B cell (primary cell): ENCODE data around the gene WFIKKN2. TPM values are rescaled to one million over a fixed set of nuclear protein-coding genes. Genes with fewer than 3 reads are reported as not detected.

Experiments
- ATAC-seq: fragments of 200-7000 bp; cut with Tn5 transposase; one replicate; pipeline ENCODE4 v1.10.0; 2021; ENCODE audit warnings: low read depth, mild to moderate bottlenecking, moderate number of reproducible peaks, moderate library complexity
- CTCF ChIA-PET: fragments of 350-600 bp; sonication (Branson Sonifier 250); formaldehyde crosslinking; loops from one replicate; lab custom pipeline; 2021; ENCODE audit warnings: antibody characterized with exemption, inconsistent platforms; lab: Charles Lee
- POLR2A ChIA-PET: fragments of 350-600 bp; sonication (Branson Sonifier 250); formaldehyde crosslinking; loops from one replicate; lab custom pipeline; 2021; ENCODE audit warnings: antibody characterized with exemption; lab: Charles Lee
- DNase-seq: peaks from one replicate; pipeline ENCODE4 v3.0.0; 2013
- H2AFZ ChIP-seq: 2 replicates; pipeline ENCODE4 v1.6.1; 2012; ENCODE audit warnings: mild to moderate bottlenecking, low read depth, low read length; ENCODE audit not compliant: insufficient read depth, poor library complexity, severe bottlenecking
- H3K27ac ChIP-seq, 2 donors: 1 replicate in 1 of 2; 2 replicates in 1 of 2; pipeline ENCODE4 v1.5.1; 2012 to 2013; ENCODE audit warnings: low read length in 2 of 2, mild to moderate bottlenecking in 2 of 2, moderate library complexity in 1 of 2
- H3K27me3 ChIP-seq, 4 experiments: fragments of 200-600 bp in 1 of 4; sonication (generic) in 1 of 4; replicated peaks in 1 of 4; 1 replicate in 2 of 4; 2 replicates in 2 of 4; pipeline versions ENCODE4 v1.6.1 to v1.7.0; 2013 to 2016; ENCODE audit warnings: low read length in 3 of 4, mild to moderate bottlenecking in 2 of 4, mixed read lengths in 1 of 4, moderate library complexity in 1 of 4; ENCODE audit not compliant: insufficient read depth in 4 of 4, control insufficient read depth in 3 of 4; ENCODE audit errors: control extremely low read depth in 1 of 4
- H3K36me3 ChIP-seq, 2 experiments: replicated peaks in 1 of 2; 1 replicate in 1 of 2; 2 replicates in 1 of 2; pipeline versions ENCODE4 v1.6.1 to v1.7.1; 2013; ENCODE audit warnings: low read length in 1 of 2; ENCODE audit not compliant: insufficient read depth in 2 of 2, control insufficient read depth in 1 of 2; ENCODE audit errors: control extremely low read depth in 1 of 2, extremely low read depth in 1 of 2
- H3K4me1 ChIP-seq, 2 donors: fragments of 200-600 bp in 1 of 2; sonication (generic) in 1 of 2; 1 replicate in 1 of 2; 2 replicates in 1 of 2; pipeline versions ENCODE4 v1.5.1 to v1.6.1; 2013 to 2017; ENCODE audit warnings: low read length in 2 of 2; ENCODE audit not compliant: control insufficient read depth in 2 of 2, insufficient read depth in 2 of 2
- H3K4me2 ChIP-seq: replicated peaks from 2 replicates; pipeline ENCODE3; 2012; ENCODE audit warnings: mild to moderate bottlenecking, low read depth, low read length; ENCODE audit not compliant: poor library complexity, severe bottlenecking
- H3K4me3 ChIP-seq, 5 experiments: fragments of 200-600 bp in 1 of 5; sonication (generic) in 1 of 5; 1 replicate in 3 of 5; 2 replicates in 2 of 5; pipeline versions ENCODE4 v1.5.1 to v1.7.0; 2011 to 2016; ENCODE audit warnings: low read length in 4 of 5, mild to moderate bottlenecking in 4 of 5, low read depth in 2 of 5, control low read depth in 1 of 5, moderate library complexity in 1 of 5; ENCODE audit not compliant: insufficient read depth in 1 of 5; ENCODE audit errors: control extremely low read depth in 1 of 5, extremely low read depth in 1 of 5
- H3K79me2 ChIP-seq: fragments of 200-600 bp; sonication (generic); one replicate; pipeline ENCODE4 v1.6.0; 2016; ENCODE audit warnings: low read length; ENCODE audit not compliant: control insufficient read depth, insufficient read depth
- H3K9ac ChIP-seq: fragments of 200-600 bp; sonication (generic); 2 replicates; pipeline ENCODE4 v1.6.1; 2017; ENCODE audit warnings: mild to moderate bottlenecking, low read length, moderate library complexity
- H3K9me3 ChIP-seq, 3 donors: one replicate each; pipeline versions ENCODE4 v1.6.1 to v1.7.1; 2013; ENCODE audit warnings: low read length in 2 of 3; ENCODE audit not compliant: control insufficient read depth in 2 of 3, insufficient read depth in 1 of 3; ENCODE audit errors: control extremely low read depth in 1 of 3
- H4K20me1 ChIP-seq: 2 replicates; pipeline ENCODE4 v1.6.0; 2012; ENCODE audit warnings: mild to moderate bottlenecking, low read length; ENCODE audit not compliant: insufficient read depth, control insufficient read depth, poor library complexity, severe bottlenecking
- H3K27ac Mint-ChIP-seq: one replicate; pipeline ENCODE4 v1.8.0; 2021; ENCODE audit warnings: mixed read lengths
- H3K27me3 Mint-ChIP-seq: one replicate; pipeline ENCODE4 v1.8.0; 2021; ENCODE audit warnings: mixed read lengths
- H3K4me1 Mint-ChIP-seq: one replicate; pipeline ENCODE4 v1.8.0; 2021; ENCODE audit warnings: mixed read lengths
- H3K4me3 Mint-ChIP-seq: one replicate; pipeline ENCODE4 v1.8.0; 2021; ENCODE audit warnings: mixed read lengths
- H3K9me3 Mint-ChIP-seq: one replicate; pipeline ENCODE4 v1.8.0; 2022; ENCODE audit warnings: mixed read lengths; ENCODE audit not compliant: insufficient read depth
- CTCF ChIP-seq: fragments of 200-600 bp; IDR thresholded peaks from one replicate; pipeline ENCODE4 v1.8.0; 2022; ENCODE audit warnings: antibody characterized with exemption, mild to moderate bottlenecking
- EZH2 ChIP-seq: IDR thresholded peaks from 2 replicates; pipeline ENCODE4 v1.6.1; 2012; ENCODE audit warnings: borderline replicate concordance, low read depth, mild to moderate bottlenecking, moderate library complexity, low read length; ENCODE audit not compliant: insufficient read depth, poor library complexity, severe bottlenecking
- WGBS: methylation state at CpG from one replicate; pipeline ENCODE4 v1.1.5; 2013; ENCODE audit warnings: missing lambda C conversion rate; ENCODE audit not compliant: insufficient coverage; 5-methylcytosine and 5-hydroxymethylcytosine counted together
- intact Hi-C: fragments of 100-400 bp; cut with micrococcal nuclease; formaldehyde crosslinking; loops from one replicate; pipeline ENCODE4 v1.10.0; 2022
- polyA plus RNA-seq: library from polyadenylated mRNA; depleted of rRNA; stranded (reverse); fragments of >200 nt; gene quantifications from 2 replicates; pipeline ENCODE4 v1.2.3, GENCODE V29; 2012
- total RNA-seq, 2 donors: library from RNA; stranded (reverse); fragments of 120-200 nt in 1 of 2; gene quantifications; 1 replicate in 1 of 2; 2 replicates in 1 of 2; pipeline versions ENCODE4 v1.2.3 to v1.2.4, GENCODE V29; 2013 to 2022

The WFIKKN2 gene
- total and polyA plus RNA-seq, 2 donors (not counting 1 experiment from before 2014, with no cell fraction given), result not detected

GRCh38 chr17:50807675-50808074 is 27.7 kb upstream of the WFIKKN2 start:
- Histone ChIP-seq H3K36me3 (no peaks in the 10 kb centered on the region), H2AFZ (no peak overlapping the region), H3K9ac (no peak overlapping the region), H3K79me2 (no peaks in the 10 kb centered on the region), H3K9me3 (no peaks in the 10 kb centered on the region), H3K4me2 (no peak overlapping the region), H3K27ac (no peak overlapping the region), H3K4me3 (no peak overlapping the region), H3K27me3 (no peaks in the 10 kb centered on the region), H3K4me1 (no peaks in the 10 kb centered on the region), H4K20me1 (no peaks in the 10 kb centered on the region)
- ChIA-PET CTCF (interaction anchor here (0.6 kb wide), 1 partner anchor 38 kb away, joined by 3 read pairs; no protein-coding TSS in a partner anchor), POLR2A (no interaction called here)
- no peak for DNase-seq
- Mint-ChIP-seq H3K9me3 (no peaks in the 10 kb centered on the region), H3K4me1 (no peaks in the 10 kb centered on the region), H3K27me3 (peaks cover 3% of the 10 kb centered on the region), H3K27ac (no peak overlapping the region), H3K4me3 (no peak overlapping the region)
- ATAC-seq, result no peak
- WGBS, result 90% methylated on average over 2 of the region's 5 CpGs
- intact Hi-C loops, result no loop called here
- TF ChIP-seq CTCF (no peak), EZH2 (no peak)

GRCh38 chr17:50808413-50808812 is 27.0 kb upstream of the WFIKKN2 start:
- Mint-ChIP-seq H3K4me3 (no peak overlapping the region), H3K27ac (no peak overlapping the region), H3K27me3 (peaks cover 8% of the 10 kb centered on the region), H3K9me3 (no peaks in the 10 kb centered on the region), H3K4me1 (no peaks in the 10 kb centered on the region)
- no peak overlapping the region for H3K9ac ChIP-seq
- DNase-seq (no peak), ATAC-seq (no peak)
- 98% methylated on average over 5 of the region's 7 CpGs for WGBS
- no peaks in the 10 kb centered on the region for H3K4me1 ChIP-seq
- TF ChIP-seq CTCF (no peak), EZH2 (no peak)
- H3K4me2 ChIP-seq, result no peak overlapping the region
- no peaks in the 10 kb centered on the region for H3K9me3 ChIP-seq
- no peak overlapping the region for H3K4me3 ChIP-seq
- CTCF ChIA-PET, result interaction anchor here (1.2 kb wide), 1 partner anchor 145 kb away, joined by 3 read pairs; no protein-coding TSS in a partner anchor
- H3K27me3 ChIP-seq, result no peaks in the 10 kb centered on the region
- no peaks in the 10 kb centered on the region for H3K79me2 ChIP-seq
- no peaks in the 10 kb centered on the region for H4K20me1 ChIP-seq
- H3K27ac ChIP-seq, result no peak overlapping the region
- intact Hi-C loops, result no loop called here
- H3K36me3 ChIP-seq, result no peaks in the 10 kb centered on the region
- no peak overlapping the region for H2AFZ ChIP-seq
- POLR2A ChIA-PET, result no interaction called here
